Esophagus muscularis mucosa (tissue), 4 donors: Measurements from ENCODE around the gene FLYWCH2.

ENCODE experiments used
- EP300 ChIP-seq: sonication (generic); formaldehyde crosslinking; IDR thresholded peaks from one replicate; pipeline ENCODE4 v1.6.1; 2017; ENCODE audit warnings: antibody characterized with exemption
- POLR2A ChIP-seq: fragments of 450-650 bp; IDR thresholded peaks from one replicate; pipeline ENCODE4 v1.6.1; 2017; ENCODE audit warnings: antibody characterized with exemption, moderate library complexity, mild to moderate bottlenecking, low read depth
- TF ChIP-seq, protein P1 (sequence below), 3 experiments: fragments of 200-600 bp in 2 of 3; fragments of 450-650 bp in 1 of 3; sonication (generic) in 2 of 3; IDR thresholded peaks; one replicate each; pipeline ENCODE4 v1.5.1; 2017 to 2019; ENCODE audit warnings: antibody characterized with exemption in 3 of 3, mild to moderate bottlenecking in 2 of 3, moderate library complexity in 1 of 3

- TF ChIP-seq, protein P1, sequence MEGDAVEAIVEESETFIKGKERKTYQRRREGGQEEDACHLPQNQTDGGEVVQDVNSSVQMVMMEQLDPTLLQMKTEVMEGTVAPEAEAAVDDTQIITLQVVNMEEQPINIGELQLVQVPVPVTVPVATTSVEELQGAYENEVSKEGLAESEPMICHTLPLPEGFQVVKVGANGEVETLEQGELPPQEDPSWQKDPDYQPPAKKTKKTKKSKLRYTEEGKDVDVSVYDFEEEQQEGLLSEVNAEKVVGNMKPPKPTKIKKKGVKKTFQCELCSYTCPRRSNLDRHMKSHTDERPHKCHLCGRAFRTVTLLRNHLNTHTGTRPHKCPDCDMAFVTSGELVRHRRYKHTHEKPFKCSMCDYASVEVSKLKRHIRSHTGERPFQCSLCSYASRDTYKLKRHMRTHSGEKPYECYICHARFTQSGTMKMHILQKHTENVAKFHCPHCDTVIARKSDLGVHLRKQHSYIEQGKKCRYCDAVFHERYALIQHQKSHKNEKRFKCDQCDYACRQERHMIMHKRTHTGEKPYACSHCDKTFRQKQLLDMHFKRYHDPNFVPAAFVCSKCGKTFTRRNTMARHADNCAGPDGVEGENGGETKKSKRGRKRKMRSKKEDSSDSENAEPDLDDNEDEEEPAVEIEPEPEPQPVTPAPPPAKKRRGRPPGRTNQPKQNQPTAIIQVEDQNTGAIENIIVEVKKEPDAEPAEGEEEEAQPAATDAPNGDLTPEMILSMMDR (IDR thresholded peaks at IDR 0.05) = peak; percentile 8 to 19 (median 18)
- TF ChIP-seq POLR2A = peak; percentile 35
- no peak for TF ChIP-seq EP300
Measured at GRCh38 chr16:2882650-2883457, at the start of gene FLYWCH2.
